Gastroesophageal sphincter (tissue), 2 donors: ENCODE data around the gene PCNT.

ENCODE experiments used
- POLR2A ChIP-seq, 2 donors: fragments of 450-650 bp; IDR thresholded peaks; one replicate each; pipeline ENCODE4 v1.6.1; 2017; ENCODE audit warnings: antibody characterized with exemption in 2 of 2, mild to moderate bottlenecking in 2 of 2, moderate library complexity in 1 of 2
- POLR2AphosphoS5 ChIP-seq: sonication (generic); formaldehyde crosslinking; IDR thresholded peaks from one replicate; pipeline ENCODE4 v1.6.1; 2017; ENCODE audit warnings: antibody characterized with exemption

GRCh38 chr21:46477765-46478164 is 153.8 kb downstream of the PCNT start:
- TF ChIP-seq POLR2A (IDR thresholded peaks at IDR 0.05): no peak
- TF ChIP-seq POLR2AphosphoS5: no peak
